K562 (cell line): ENCODE measurements around the gene PPP6R3. TPM values are rescaled to one million over a fixed set of nuclear protein-coding genes. Genes with fewer than 3 reads are reported as not detected.

ENCODE experiments used
- ATAC-seq: fragments of 200-7000 bp; cut with Tn5 transposase; 3 replicates; pipeline ENCODE4 v1.9.1; 2020; ENCODE audit warnings: moderate library complexity
- BruUV-seq: library from RNA; stranded (reverse); fragments of 400-500 nt; replicated peaks from 2 replicates; lab custom pipeline; 2021; lab: Mats Ljungman, UMichigan
- CTCF ChIA-PET: fragments of 300-600 bp; formaldehyde crosslinking; extraction: SDS; loops from one replicate; lab custom pipeline; 2021; ENCODE audit warnings: low intra/inter-chr PET ratio; lab: Yijun Ruan, JAX
- POLR2A ChIA-PET: fragments of 300-600, 350-650 bp; sonication (Branson Sonifier 250); formaldehyde crosslinking; extraction: SDS; loops from one replicate; lab custom pipeline; 2021; ENCODE audit warnings: antibody characterized with exemption, inconsistent platforms; lab: Yijun Ruan, JAX
- DNase-seq, 4 experiments: peaks; one replicate each; pipeline versions ENCODE4 v3.0.0 to v3.0.0-alpha.2; 2011 to 2018; ENCODE audit warnings: low spot score in 3 of 4, mixed read lengths in 3 of 4; ENCODE audit errors: extremely low read depth in 1 of 4
- FAIRE-seq: peaks from 2 replicates; lab custom pipeline; 2011; peaks lifted over from hg19 to GRCh38; lab: Jason Lieb, UNC
- H2AFZ ChIP-seq: 2 replicates; pipeline ENCODE4 v1.6.0; 2011; ENCODE audit warnings: low read depth, low read length, control low read depth, inconsistent platforms
- H3K27ac ChIP-seq: fragments of 200-600 bp; 3 replicates; pipeline ENCODE4 v1.8.0; 2011; ENCODE audit warnings: low read depth, mild to moderate bottlenecking, control low read depth, inconsistent platforms, low read length, moderate library complexity, mixed read lengths; ENCODE audit errors: extremely low read depth
- H3K27me3 ChIP-seq, 2 experiments: fragments of 300-600 bp in 1 of 2; 2 replicates in 1 of 2; 3 replicates in 1 of 2; pipeline versions ENCODE4 v1.6.0 to v1.8.0; 2011; ENCODE audit warnings: inconsistent platforms in 2 of 2, low read length in 2 of 2, mild to moderate bottlenecking in 1 of 2, mixed read lengths in 1 of 2, moderate library complexity in 1 of 2; ENCODE audit not compliant: control insufficient read depth in 2 of 2, insufficient read depth in 2 of 2
- H3K36me3 ChIP-seq: fragments of 300-600 bp; 3 replicates; pipeline ENCODE4 v1.8.0; 2011; ENCODE audit warnings: mild to moderate bottlenecking, low read length, inconsistent platforms; ENCODE audit not compliant: control insufficient read depth, insufficient read depth
- H3K4me1 ChIP-seq, 2 experiments: fragments of 200-600 bp in 1 of 2; replicated peaks in 1 of 2; 2 replicates in 1 of 2; 3 replicates in 1 of 2; pipeline versions ENCODE4 v1.5.1 to v1.8.0; 2011; ENCODE audit warnings: inconsistent platforms in 2 of 2, low read length in 2 of 2, mild to moderate bottlenecking in 1 of 2, mixed read lengths in 1 of 2, moderate library complexity in 1 of 2; ENCODE audit not compliant: control insufficient read depth in 2 of 2, insufficient read depth in 2 of 2
- H3K4me2 ChIP-seq: 2 replicates; pipeline ENCODE4 v1.6.1; 2011; ENCODE audit warnings: low read length, control low read depth, inconsistent platforms, mixed read lengths; ENCODE audit not compliant: insufficient read depth
- H3K4me3 ChIP-seq: fragments of 200-600 bp; sonication (generic), shearing (Covaris generic); 2 replicates; pipeline ENCODE4 v1.5.1; 2016; ENCODE audit warnings: control low read depth, inconsistent platforms
- H3K79me2 ChIP-seq: fragments of 200-600 bp; 3 replicates; pipeline ENCODE4 v1.8.0; 2011; ENCODE audit warnings: low read length, inconsistent platforms; ENCODE audit not compliant: control insufficient read depth, insufficient read depth
- H3K9ac ChIP-seq, 2 experiments: 2 replicates each; pipeline versions ENCODE4 v1.6.0 to v1.6.1; 2011; ENCODE audit warnings: low read depth in 2 of 2, low read length in 2 of 2, control low read depth in 1 of 2, inconsistent platforms in 1 of 2, mild to moderate bottlenecking in 1 of 2, mixed read lengths in 1 of 2; ENCODE audit not compliant: insufficient read depth in 1 of 2
- H3K9me1 ChIP-seq: one replicate; pipeline ENCODE4 v1.6.0; 2011; ENCODE audit warnings: inconsistent platforms, mild to moderate bottlenecking, low read length, moderate library complexity; ENCODE audit not compliant: control insufficient read depth, insufficient read depth
- H3K9me3 ChIP-seq: replicated peaks from 2 replicates; pipeline ENCODE4 v1.5.1; 2011; ENCODE audit warnings: low read depth, low read length, inconsistent platforms; ENCODE audit not compliant: control insufficient read depth, insufficient read depth
- H4K20me1 ChIP-seq: replicated peaks from 2 replicates; pipeline ENCODE4 v1.6.1; 2011; ENCODE audit warnings: low read length, inconsistent platforms, mixed read lengths; ENCODE audit not compliant: control insufficient read depth, insufficient read depth
- CREB5 ChIP-seq: fragments of 250-450 bp; sonication (Bioruptor Pico); IDR thresholded peaks from 2 replicates; pipeline ENCODE4 v1.5.0; 2020; ENCODE audit warnings: mild to moderate bottlenecking
- CREBBP ChIP-seq: IDR thresholded peaks from one replicate; pipeline ENCODE4 v1.6.1; 2012; ENCODE audit warnings: low read depth, mild to moderate bottlenecking, control low read depth, inconsistent platforms, low read length
- CSDE1 ChIP-seq, 2 experiments: fragments of 450-650 bp; IDR thresholded peaks; 2 replicates each; pipeline ENCODE4 v1.6.1; 2016; ENCODE audit warnings: mild to moderate bottlenecking in 1 of 2
- DACH1 ChIP-seq: fragments of 450-650 bp; IDR thresholded peaks from 2 replicates; pipeline ENCODE4 v1.6.1; 2018; ENCODE audit not compliant: partially characterized antibody
- FOXJ2 ChIP-seq: fragments of 200-800 bp; sonication (Bioruptor generic); IDR thresholded peaks from 2 replicates; pipeline ENCODE4 v1.6.1; 2016; ENCODE audit warnings: missing genetic modification characterization, missing compliant biosample characterization
- ILF3 ChIP-seq: fragments of 450-650 bp; IDR thresholded peaks from 2 replicates; pipeline ENCODE4 v1.6.1; 2018; ENCODE audit warnings: antibody characterized with exemption, mild to moderate bottlenecking, moderate library complexity, borderline replicate concordance
- NEUROD1 ChIP-seq: fragments of 150-350 bp; IDR thresholded peaks from 2 replicates; pipeline ENCODE4 v1.6.1; 2014; ENCODE audit warnings: borderline replicate concordance, low read length, low read depth; ENCODE audit not compliant: partially characterized antibody
- NFIC ChIP-seq: fragments of 450-650 bp; IDR thresholded peaks from 2 replicates; pipeline ENCODE4 v1.6.1; 2017; ENCODE audit warnings: mild to moderate bottlenecking, inconsistent platforms
- NFRKB ChIP-seq: fragments of 450-650 bp; IDR thresholded peaks from 2 replicates; pipeline ENCODE4 v1.6.1; 2016; ENCODE audit warnings: low read depth
- PPARD ChIP-seq: fragments of 250-450 bp; sonication (Bioruptor Pico); IDR thresholded peaks from 2 replicates; pipeline ENCODE4 v1.8.0; 2022; ENCODE audit warnings: inconsistent platforms, mild to moderate bottlenecking, moderate library complexity
- SREBF1 ChIP-seq: fragments of 150-350 bp; IDR thresholded peaks from 2 replicates; pipeline ENCODE4 v1.6.1; 2014; ENCODE audit warnings: antibody characterized with exemption, low read depth, low read length, borderline replicate concordance
- SUPT5H ChIP-seq: fragments of 450-650 bp; IDR thresholded peaks from 2 replicates; pipeline ENCODE4 v1.6.1; 2016
- TSC22D4 ChIP-seq: fragments of 450-650 bp; IDR thresholded peaks from 2 replicates; pipeline ENCODE4 v1.6.1; 2016; ENCODE audit warnings: missing genetic modification characterization, missing biosample characterization, control low read depth
- ZNF146 ChIP-seq: IDR thresholded peaks from one replicate; pipeline ENCODE4 v1.6.1; 2018; ENCODE audit warnings: missing compliant biosample characterization; ENCODE audit not compliant: unreplicated experiment
- ZNF561 ChIP-seq: fragments of 450-650 bp; formaldehyde crosslinking; conservative IDR thresholded peaks from 2 replicates; pipeline ENCODE4 v1.4.0; 2020; ENCODE audit warnings: mild to moderate bottlenecking, moderate library complexity
- ZNF589 ChIP-seq: fragments of 200-800 bp; sonication (Bioruptor generic); IDR thresholded peaks from 2 replicates; pipeline ENCODE4 v1.6.1; 2016; ENCODE audit warnings: low read depth, missing genetic modification characterization, missing compliant biosample characterization
- ZNF699 ChIP-seq: fragments of 250-450 bp; sonication (Bioruptor Pico); IDR thresholded peaks from 2 replicates; pipeline ENCODE4 v1.8.0; 2021; ENCODE audit warnings: mild to moderate bottlenecking, moderate library complexity; ENCODE audit not compliant: insufficient replicate concordance
- WGBS: fragments of 100-300 bp; shearing (Covaris generic); methylation state at CpG from one replicate; pipeline ENCODE4 v1.1.6; 2016; ENCODE audit warnings: low coverage, mixed read lengths; ENCODE audit not compliant: insufficient coverage; ENCODE audit errors: missing lambda C conversion rate; 5-methylcytosine and 5-hydroxymethylcytosine counted together
- in situ Hi-C: fragments of 300-500 bp; cut with MboI; formaldehyde crosslinking; loops from 4 replicates; pipeline ENCODE4 v1.15.0; 2018; ENCODE audit warnings: inconsistent platforms, mixed read lengths
- intact Hi-C: fragments of 100-400 bp; cut with micrococcal nuclease; formaldehyde crosslinking; loops from 2 replicates; pipeline ENCODE4 v1.14.2; 2022
- polyA plus RNA-seq, 8 experiments: library from polyadenylated mRNA; depleted of rRNA in 4 of 8; stranded (reverse) in 5 of 8; unstranded in 3 of 8; fragments of >200 nt; fragmentation: Nextera tagmentation in 2 of 8; fragmentation: Illumina TruSeq in 1 of 8; extraction: Ambion mirVana in 2 of 8; extraction: Trizol in 1 of 8; gene quantifications; 2 replicates each; pipeline versions ENCODE4 v1.2.1 to v1.2.3, GENCODE V29; 2011 to 2014; ENCODE audit warnings: inconsistent platforms in 1 of 8, missing spikeins in 1 of 8
- total RNA-seq, 7 experiments: library from RNA; depleted of rRNA in 6 of 7; stranded (reverse); fragments of >200 nt in 6 of 7; fragmentation: Illumina TruSeq in 2 of 7; extraction: Trizol in 2 of 7; gene quantifications; 2 replicates each; pipeline versions ENCODE4 v1.2.1 to v1.2.3, GENCODE V29; 2011 to 2021; ENCODE audit warnings: low replicate concordance in 1 of 7

Gene PPP6R3
- total and polyA plus RNA-seq, 9 of the 15 experiments (the other 6 are each of a cell fraction or from before 2014, with no cell fraction given), result 20.3 to 117 (median 80.6) TPM

GRCh38 chr11:68523033-68523432 lies 62.5 kb downstream of the PPP6R3 start:
- WGBS, result 94% methylated on average over 4 of the region's 4 CpGs
- no peak for TF ChIP-seq NFRKB
- TF ChIP-seq TSC22D4 (tag), result no peak
- TF ChIP-seq ILF3, result no peak
- TF ChIP-seq NEUROD1, result no peak
- no peak for TF ChIP-seq ZNF146 (CRISPR knock-in tag)
- TF ChIP-seq FOXJ2 (tag), result no peak
- no peak for TF ChIP-seq SUPT5H
- no peak for TF ChIP-seq CSDE1 (IDR thresholded peaks at IDR 0.05)
- TF ChIP-seq ZNF589, result no peak
- no peak for TF ChIP-seq NFIC
- no peak for TF ChIP-seq SREBF1
- TF ChIP-seq CREB5 (CRISPR knock-in tag), result no peak
- no peak for TF ChIP-seq ZNF699 (CRISPR knock-in tag)
- no peak for TF ChIP-seq PPARD (CRISPR knock-in tag)
- TF ChIP-seq CREBBP, result no peak
- TF ChIP-seq ZNF561, result no peak
- no peak for TF ChIP-seq DACH1
- H3K27ac ChIP-seq, result no peak overlapping the region
- H2AFZ ChIP-seq, result no peak overlapping the region
- no peaks in the 10 kb centered on the region for H3K9me3 ChIP-seq
- no peak overlapping the region for H3K4me3 ChIP-seq
- ChIA-PET CTCF (no interaction called here), POLR2A (interaction anchor here (1.1 to 1.3 kb wide), 3 partner anchors 9 to 380 kb away, joined by 3 read pairs; no protein-coding TSS in a partner anchor)
- ATAC-seq (no peak), DNase-seq (no peak), FAIRE-seq (no peak)
- no TSS peak for BruUV-seq
- intact Hi-C loops, result no loop called here
- in situ Hi-C loops, result no loop called here
- H3K4me1 ChIP-seq, result no peaks in the 10 kb centered on the region
- no peaks in the 10 kb centered on the region for H3K27me3 ChIP-seq
- H3K79me2 ChIP-seq, result peaks cover 57% of the 10 kb centered on the region
- no peaks in the 10 kb centered on the region for H3K9me1 ChIP-seq
- H4K20me1 ChIP-seq, result 0 out of 2 replicates have a peak, but pooled peaks cover 4% of the 10 kb centered on the region
- H3K36me3 ChIP-seq, result peaks cover 91% of the 10 kb centered on the region
- no peak overlapping the region for H3K4me2 ChIP-seq
- H3K9ac ChIP-seq, result no peak overlapping the region
